ENCODE data around the gene FOXA3. TPM values are rescaled to one million over a fixed set of nuclear protein-coding genes. Genes with fewer than 3 reads are reported as not detected.

FOXA3 gene
- total RNA-seq, 6 experiments from 2014 or later = not detected

DNA sequence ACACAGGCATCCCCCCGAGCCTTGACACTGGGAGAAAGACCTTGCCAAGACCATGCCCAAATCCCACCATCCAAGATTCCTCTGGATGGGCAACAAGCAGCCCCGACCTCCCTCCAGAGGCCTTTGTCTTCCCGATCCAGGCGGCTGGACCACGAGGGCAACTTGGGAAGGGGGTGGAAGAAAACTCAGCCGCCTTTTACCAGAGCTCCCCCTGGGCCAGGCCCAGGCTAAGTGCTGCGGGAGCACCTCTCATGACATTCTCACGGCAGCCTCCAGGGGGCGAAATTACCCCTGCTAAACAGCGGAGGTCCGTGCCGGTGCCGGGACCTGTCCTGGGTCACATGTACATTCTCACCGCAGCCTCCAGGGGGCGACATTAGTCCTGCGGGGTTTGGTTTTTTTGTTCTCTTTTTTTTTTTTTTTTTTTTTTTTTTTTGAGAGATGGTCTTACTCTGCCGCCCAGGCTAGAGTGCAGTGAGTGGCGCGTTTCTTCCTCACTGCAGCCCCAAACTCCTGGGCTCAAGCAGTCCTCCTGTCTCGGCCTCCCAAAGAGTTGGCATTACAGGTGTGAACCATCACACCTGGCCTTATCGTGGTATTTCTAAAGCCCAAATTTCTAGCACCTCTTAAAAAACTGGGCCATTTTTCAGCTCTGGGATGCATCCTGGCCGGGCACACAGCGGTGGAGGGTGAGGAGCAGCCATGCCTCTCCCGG, 47.0 kb upstream of the FOXA3 start:
- Mint-ChIP-seq H3K27me3 (ENCODE audit: insufficient read depth) (peaks cover 2% of the 10 kb centered on the region), H3K36me3 (ENCODE audit: low read depth) (peaks cover 6% of the 10 kb centered on the region; the same call in 1 of the 2 replicates), H3K4me3 (no peak overlapping the region), H3K9me3 (no peaks in the 10 kb centered on the region), H3K4me1 (ENCODE audit: low read depth) (peaks cover 8% of the 10 kb centered on the region; the same call in 1 of the 2 replicates), H3K27ac (peak overlapping the region; percentile 38; the same call in 1 of the 2 replicates)
- TF ChIP-seq, protein P1, sequence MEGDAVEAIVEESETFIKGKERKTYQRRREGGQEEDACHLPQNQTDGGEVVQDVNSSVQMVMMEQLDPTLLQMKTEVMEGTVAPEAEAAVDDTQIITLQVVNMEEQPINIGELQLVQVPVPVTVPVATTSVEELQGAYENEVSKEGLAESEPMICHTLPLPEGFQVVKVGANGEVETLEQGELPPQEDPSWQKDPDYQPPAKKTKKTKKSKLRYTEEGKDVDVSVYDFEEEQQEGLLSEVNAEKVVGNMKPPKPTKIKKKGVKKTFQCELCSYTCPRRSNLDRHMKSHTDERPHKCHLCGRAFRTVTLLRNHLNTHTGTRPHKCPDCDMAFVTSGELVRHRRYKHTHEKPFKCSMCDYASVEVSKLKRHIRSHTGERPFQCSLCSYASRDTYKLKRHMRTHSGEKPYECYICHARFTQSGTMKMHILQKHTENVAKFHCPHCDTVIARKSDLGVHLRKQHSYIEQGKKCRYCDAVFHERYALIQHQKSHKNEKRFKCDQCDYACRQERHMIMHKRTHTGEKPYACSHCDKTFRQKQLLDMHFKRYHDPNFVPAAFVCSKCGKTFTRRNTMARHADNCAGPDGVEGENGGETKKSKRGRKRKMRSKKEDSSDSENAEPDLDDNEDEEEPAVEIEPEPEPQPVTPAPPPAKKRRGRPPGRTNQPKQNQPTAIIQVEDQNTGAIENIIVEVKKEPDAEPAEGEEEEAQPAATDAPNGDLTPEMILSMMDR (IDR thresholded peaks at IDR 0.05) = peak; percentile 99
- DNase-seq = peak; percentile 91

GRCh38 chr19:45817725-45818301, 46.3 kb upstream of the FOXA3 start:
- Mint-ChIP-seq H3K9me3 (no peaks in the 10 kb centered on the region), H3K36me3 (ENCODE audit: low read depth) (peaks cover 6% of the 10 kb centered on the region; the same call in 1 of the 2 replicates), H3K4me3 (no peak overlapping the region), H3K27ac (peak overlapping the region; percentile 38; the same call in 1 of the 2 replicates), H3K4me1 (ENCODE audit: low read depth) (peaks cover 8% of the 10 kb centered on the region; the same call in 1 of the 2 replicates), H3K27me3 (ENCODE audit: insufficient read depth) (peaks cover 2% of the 10 kb centered on the region; the same call in 1 of the 2 replicates)
- no peak for DNase-seq
- TF ChIP-seq, protein P1 (IDR thresholded peaks at IDR 0.05) = no peak

DNA sequence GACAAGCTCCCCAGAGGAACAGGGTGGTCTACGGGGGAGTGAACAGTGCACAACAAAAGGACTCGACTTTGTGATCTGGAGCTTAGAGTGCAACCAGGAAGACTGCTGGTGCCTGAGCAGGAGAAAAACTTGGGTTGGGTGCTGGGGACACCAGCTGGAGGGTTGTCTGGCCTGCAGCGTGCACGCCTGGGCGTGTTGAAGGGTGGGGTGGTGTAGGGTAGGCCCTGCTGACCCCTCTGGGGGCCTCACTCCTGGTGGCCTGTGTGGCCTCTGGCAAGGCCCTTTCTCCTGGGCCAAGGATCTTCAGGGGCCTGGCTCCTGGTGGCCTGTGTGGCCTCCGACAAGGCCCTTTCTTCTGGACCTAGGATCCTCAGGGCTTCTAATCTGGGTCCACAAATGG, 44.4 kb upstream of the FOXA3 start:
- no peak for DNase-seq
- H3K36me3 Mint-ChIP-seq (ENCODE audit: low read depth) = peaks cover 5% of the 10 kb centered on the region; the same call in 1 of the 2 replicates
- H3K9me3 Mint-ChIP-seq = no peaks in the 10 kb centered on the region
- TF ChIP-seq, protein P1 (IDR thresholded peaks at IDR 0.05) = no peak
- peak overlapping the region; percentile 31; the same call in 1 of the 2 replicates for H3K27ac Mint-ChIP-seq
- H3K4me3 Mint-ChIP-seq = no peak overlapping the region
- peaks cover 2% of the 10 kb centered on the region; the same call in 1 of the 2 replicates for H3K27me3 Mint-ChIP-seq (ENCODE audit: insufficient read depth)
- H3K4me1 Mint-ChIP-seq (ENCODE audit: low read depth) = peaks cover 8% of the 10 kb centered on the region; the same call in 1 of the 2 replicates

DNA sequence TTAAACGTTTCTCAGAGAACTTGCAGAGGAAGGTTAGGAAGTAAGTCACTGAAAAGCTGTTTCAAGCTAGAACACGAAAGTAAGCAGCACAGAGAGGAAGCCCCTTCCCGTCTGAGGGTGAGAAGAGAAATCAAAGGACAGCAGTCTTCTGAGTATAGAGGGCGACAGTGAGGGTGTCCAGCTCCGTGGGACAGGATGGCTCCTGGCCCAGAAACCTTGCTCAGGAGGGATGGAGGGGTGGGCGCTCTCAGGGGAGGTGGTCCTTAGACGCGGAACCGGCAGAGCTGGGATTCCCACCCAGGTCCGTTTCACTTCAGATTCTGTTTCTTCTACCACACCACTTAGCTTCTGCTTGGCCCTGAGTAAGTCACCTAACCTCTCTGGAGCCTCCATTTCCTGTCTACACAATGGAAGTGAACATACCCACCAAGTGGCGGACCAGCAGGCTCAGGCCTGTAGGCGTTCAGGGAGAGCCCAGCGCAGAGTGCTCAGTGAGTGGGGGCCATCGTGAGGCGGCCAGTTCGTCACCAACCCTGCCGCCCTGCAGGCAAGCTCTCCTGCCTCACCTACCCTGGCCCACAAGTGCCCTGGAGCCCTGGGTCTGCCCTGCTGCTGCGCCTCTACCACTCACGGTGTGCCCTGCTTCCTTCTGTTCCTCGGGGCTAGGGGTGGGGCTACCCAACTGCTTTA, 43.6 kb upstream of the FOXA3 start:
- DNase-seq = no peak
- H3K36me3 Mint-ChIP-seq (ENCODE audit: low read depth) = peaks cover 5% of the 10 kb centered on the region
- peaks cover 8% of the 10 kb centered on the region; the same call in 1 of the 2 replicates for H3K4me1 Mint-ChIP-seq (ENCODE audit: low read depth)
- no peaks in the 10 kb centered on the region for H3K9me3 Mint-ChIP-seq
- no peak overlapping the region for H3K27ac Mint-ChIP-seq
- TF ChIP-seq, protein P1 (IDR thresholded peaks at IDR 0.05) = no peak
- no peak overlapping the region for H3K4me3 Mint-ChIP-seq
- peaks cover 4% of the 10 kb centered on the region for H3K27me3 Mint-ChIP-seq (ENCODE audit: insufficient read depth)

- no peak for DNase-seq
Measured at GRCh38 chr19:45821103-45821521, 43.0 kb upstream of the FOXA3 start.

More at GRCh38 chr19:45821103-45821521, 43.0 kb upstream of the FOXA3 start:
- no peaks in the 10 kb centered on the region for H3K9me3 Mint-ChIP-seq
- TF ChIP-seq, protein P1 (IDR thresholded peaks at IDR 0.05) = no peak
- H3K4me1 Mint-ChIP-seq (ENCODE audit: low read depth) = peaks cover 8% of the 10 kb centered on the region; the same call in 1 of the 2 replicates
- H3K4me3 Mint-ChIP-seq = no peak overlapping the region
- H3K27ac Mint-ChIP-seq = no peak overlapping the region
- peaks cover 5% of the 10 kb centered on the region for H3K36me3 Mint-ChIP-seq (ENCODE audit: low read depth)
- H3K27me3 Mint-ChIP-seq (ENCODE audit: insufficient read depth) = peaks cover 6% of the 10 kb centered on the region
